WTC11 (cell line): Measurements from ENCODE around the gene KDM3B. TPM values are rescaled to one million over a fixed set of nuclear protein-coding genes. Genes with fewer than 3 reads are reported as not detected.

ENCODE experiments used
- ATAC-seq: fragments of 200-7000 bp; cut with Tn5 transposase; 2 replicates; pipeline ENCODE4 v1.10.0; 2021; ENCODE audit warnings: mild to moderate bottlenecking, moderate library complexity
- CTCF ChIA-PET: fragments of 300-600 bp; sonication (Branson Sonifier 250); formaldehyde crosslinking; loops from one replicate; lab custom pipeline; 2021; ENCODE audit warnings: antibody characterized with exemption; lab: Charles Lee
- POLR2A ChIA-PET: fragments of 350-600 bp; sonication (Branson Sonifier 250); formaldehyde crosslinking; loops from one replicate; lab custom pipeline; 2021; ENCODE audit warnings: antibody characterized with exemption; lab: Charles Lee
- DNase-seq: peaks from one replicate; pipeline ENCODE4 v3.0.0; 2021; ENCODE audit warnings: low spot score
- H3K27ac Mint-ChIP-seq: 2 replicates; pipeline ENCODE4 v1.8.0; 2021; ENCODE audit warnings: mixed read lengths
- H3K27me3 Mint-ChIP-seq: 2 replicates; pipeline ENCODE4 v1.8.0; 2021; ENCODE audit warnings: low read depth, mild to moderate bottlenecking, moderate library complexity, mixed read lengths
- H3K36me3 Mint-ChIP-seq: 2 replicates; pipeline ENCODE4 v1.8.0; 2021; ENCODE audit warnings: mixed read lengths
- H3K4me1 Mint-ChIP-seq: 2 replicates; pipeline ENCODE4 v1.8.0; 2022; ENCODE audit warnings: mixed read lengths
- H3K4me3 Mint-ChIP-seq: 2 replicates; pipeline ENCODE4 v1.8.0; 2021; ENCODE audit warnings: mild to moderate bottlenecking, moderate library complexity, mixed read lengths
- H3K9me3 Mint-ChIP-seq: 2 replicates; pipeline ENCODE4 v1.8.0; 2021; ENCODE audit warnings: mixed read lengths
- ATF3 ChIP-seq: sonication (generic); formaldehyde crosslinking; conservative IDR thresholded peaks from 2 replicates; pipeline ENCODE4 v1.8.1; 2022; ENCODE audit warnings: mild to moderate bottlenecking, missing genetic modification reagents
- CDX4 ChIP-seq: fragments of 250-450 bp; sonication (Bioruptor Pico); IDR thresholded peaks from 2 replicates; pipeline ENCODE4 v1.9.0; 2021; ENCODE audit warnings: moderate library complexity, mild to moderate bottlenecking, inconsistent platforms, borderline replicate concordance
- E2F1 ChIP-seq: sonication (generic); formaldehyde crosslinking; IDR thresholded peaks from 2 replicates; pipeline ENCODE4 v1.8.0; 2022; ENCODE audit warnings: mild to moderate bottlenecking, missing genetic modification reagents
- ELF4 ChIP-seq: sonication (generic); formaldehyde crosslinking; IDR thresholded peaks from 2 replicates; pipeline ENCODE4 v1.8.1; 2022; ENCODE audit warnings: low read depth, mild to moderate bottlenecking, moderate library complexity, missing genetic modification reagents
- EMX1 ChIP-seq: fragments of 250-450 bp; sonication (Bioruptor Pico); IDR thresholded peaks from 2 replicates; pipeline ENCODE4 v1.8.0; 2021; ENCODE audit warnings: mild to moderate bottlenecking
- ESRRA ChIP-seq: sonication (generic); formaldehyde crosslinking; IDR thresholded peaks from 2 replicates; pipeline ENCODE4 v1.8.1; 2022; ENCODE audit warnings: mild to moderate bottlenecking, missing genetic modification reagents, borderline replicate concordance
- GABPB1 ChIP-seq: sonication (generic); formaldehyde crosslinking; IDR thresholded peaks from 2 replicates; pipeline ENCODE4 v1.8.1; 2023; ENCODE audit warnings: mild to moderate bottlenecking, missing genetic modification reagents
- HMGXB4 ChIP-seq: sonication (generic); formaldehyde crosslinking; IDR thresholded peaks from 2 replicates; pipeline ENCODE4 v1.8.1; 2023; ENCODE audit warnings: mild to moderate bottlenecking, moderate library complexity, missing genetic modification reagents
- IRF2 ChIP-seq: sonication (generic); formaldehyde crosslinking; IDR thresholded peaks from 2 replicates; pipeline ENCODE4 v1.8.0; 2022; ENCODE audit warnings: low read depth, missing genetic modification reagents, borderline replicate concordance
- JUN ChIP-seq: sonication (generic); formaldehyde crosslinking; IDR thresholded peaks from 2 replicates; pipeline ENCODE4 v1.8.0; 2023; ENCODE audit warnings: mild to moderate bottlenecking, missing genetic modification reagents
- MAX ChIP-seq: sonication (generic); formaldehyde crosslinking; IDR thresholded peaks from 2 replicates; pipeline ENCODE4 v1.8.0; 2022; ENCODE audit warnings: mild to moderate bottlenecking, missing genetic modification reagents
- RORB ChIP-seq: fragments of 250-450 bp; sonication (Bioruptor Pico); IDR thresholded peaks from 2 replicates; pipeline ENCODE4 v1.9.0; 2021; ENCODE audit warnings: mild to moderate bottlenecking
- SOX15 ChIP-seq: fragments of 250-450 bp; sonication (Bioruptor Pico); IDR thresholded peaks from 2 replicates; pipeline ENCODE4 v1.9.0; 2021; ENCODE audit warnings: mild to moderate bottlenecking
- STAT6 ChIP-seq: sonication (generic); formaldehyde crosslinking; conservative IDR thresholded peaks from 2 replicates; pipeline ENCODE4 v1.8.1; 2023; ENCODE audit warnings: mild to moderate bottlenecking, low read depth, missing genetic modification reagents, moderate library complexity
- TEAD4 ChIP-seq: sonication (generic); formaldehyde crosslinking; IDR thresholded peaks from 2 replicates; pipeline ENCODE4 v1.8.0; 2022; ENCODE audit warnings: mild to moderate bottlenecking, missing genetic modification reagents
- ZBTB21 ChIP-seq: sonication (generic); formaldehyde crosslinking; IDR thresholded peaks from 2 replicates; pipeline ENCODE4 v1.8.1; 2023; ENCODE audit warnings: mild to moderate bottlenecking, missing genetic modification reagents, borderline replicate concordance
- ZBTB43 ChIP-seq: sonication (generic); formaldehyde crosslinking; IDR thresholded peaks from 2 replicates; pipeline ENCODE4 v1.8.1; 2023; ENCODE audit warnings: mild to moderate bottlenecking, missing genetic modification reagents
- ZNF232 ChIP-seq: sonication (generic); formaldehyde crosslinking; IDR thresholded peaks from 2 replicates; pipeline ENCODE4 v1.8.0; 2022; ENCODE audit warnings: mild to moderate bottlenecking, missing genetic modification reagents
- ZNF281 ChIP-seq: sonication (generic); formaldehyde crosslinking; IDR thresholded peaks from 2 replicates; pipeline ENCODE4 v1.8.0; 2023; ENCODE audit warnings: mild to moderate bottlenecking, missing genetic modification reagents
- ZNF317 ChIP-seq: sonication (generic); formaldehyde crosslinking; IDR thresholded peaks from 2 replicates; pipeline ENCODE4 v1.8.1; 2023; ENCODE audit warnings: low read depth, mild to moderate bottlenecking, moderate library complexity, missing genetic modification reagents, borderline replicate concordance
- total RNA-seq: library from RNA; stranded (reverse); gene quantifications from 3 replicates; pipeline ENCODE4 v1.2.3, GENCODE V29; 2021

The KDM3B gene
- total RNA-seq, 1 experiment from 2014 or later, result 87.9 TPM

GRCh38 chr5:138463419-138464007, 111.0 kb downstream of the KDM3B start:
- ATAC-seq (no peak), DNase-seq (peak; percentile 36)
- H3K4me3 Mint-ChIP-seq, result peak overlapping the region; percentile 83
- peak overlapping the region; percentile 79; the same call in 1 of the 2 replicates for H3K27ac Mint-ChIP-seq
- H3K4me1 Mint-ChIP-seq, result 0 out of 2 replicates have a peak, but pooled peaks cover 10% of the 10 kb centered on the region
- H3K9me3 Mint-ChIP-seq, result no peaks in the 10 kb centered on the region
- TF ChIP-seq EMX1 (CRISPR knock-in tag), result no peak
- TF ChIP-seq ZNF281 (CRISPR knock-in tag), result 0 out of 2 replicates have a peak, but pooled peaks have one; percentile 11
- peaks cover 20% of the 10 kb centered on the region for H3K36me3 Mint-ChIP-seq
- POLR2A ChIA-PET, result interaction anchor here (0.8 to 3.1 kb wide), 4 partner anchors 8 to 80 kb away, joined by 3 to 18 read pairs (median 9); partner anchors contain the start of gene ETF1
- CTCF ChIA-PET, result interaction anchor here (0.6 to 13.9 kb wide), 14 partner anchors 8 to 923 kb away, joined by 3 to 254 read pairs (median 7); partner anchors contain the start of gene ETF1
- H3K27me3 Mint-ChIP-seq, result peaks cover 30% of the 10 kb centered on the region

- peak; percentile 92 for DNase-seq
- peak; percentile 61 for ATAC-seq
- H3K9me3 Mint-ChIP-seq, result no peaks in the 10 kb centered on the region
- peaks cover 22% of the 10 kb centered on the region for H3K36me3 Mint-ChIP-seq
- CTCF ChIA-PET, result interaction anchor here (0.6 to 13.9 kb wide), 14 partner anchors 8 to 923 kb away, joined by 3 to 254 read pairs (median 7); partner anchors contain the start of genes HSPA9, KDM3B and KIF20A
- peaks cover 34% of the 10 kb centered on the region for H3K27me3 Mint-ChIP-seq
- POLR2A ChIA-PET, result interaction anchor here (2.6 to 3.1 kb wide), 2 partner anchors 15 to 79 kb away, joined by 13 to 18 read pairs; partner anchors contain the start of gene ETF1
- peak overlapping the region; percentile 83 for H3K4me3 Mint-ChIP-seq
- peak overlapping the region; percentile 94; the same call in 1 of the 2 replicates for H3K27ac Mint-ChIP-seq
- 0 out of 2 replicates have a peak, but pooled peaks cover 7% of the 10 kb centered on the region for H3K4me1 Mint-ChIP-seq
- TF ChIP-seq SOX15 (CRISPR knock-in tag) (no peak), CDX4 (CRISPR knock-in tag) (no peak), MAX (CRISPR knock-in tag) (peak; percentile 79), EMX1 (CRISPR knock-in tag) (0 out of 2 replicates have a peak, but pooled peaks have one; percentile 56), GABPB1 (CRISPR knock-in tag) (no peak), ATF3 (CRISPR knock-in tag) (no peak), IRF2 (CRISPR knock-in tag) (no peak), ELF4 (CRISPR knock-in tag) (no peak), JUN (CRISPR knock-in tag) (no peak), RORB (CRISPR knock-in tag) (no peak), TEAD4 (no peak), ZNF232 (CRISPR knock-in tag) (no peak; the same call in 1 of the 2 replicates), ESRRA (CRISPR knock-in tag) (peak; percentile 77; the same call in 1 of the 2 replicates), E2F1 (CRISPR knock-in tag) (no peak), STAT6 (CRISPR knock-in tag) (no peak), ZBTB43 (0 out of 2 replicates have a peak, but pooled peaks have one; percentile 36), HMGXB4 (peak; percentile 99), ZNF317 (CRISPR knock-in tag) (no peak), ZBTB21 (CRISPR knock-in tag) (peak; percentile 84; the same call in 1 of the 2 replicates)
Observed at GRCh38 chr5:138464008-138464387, 111.5 kb downstream of the KDM3B start.
